ENCODE results near the gene TEP1. TPM values are rescaled to one million over a fixed set of nuclear protein-coding genes. Genes with fewer than 3 reads are reported as not detected.

The TEP1 gene
- polyA plus RNA-seq, 3 donors: 2.3 to 78.9 (median 7.1) TPM

DNA sequence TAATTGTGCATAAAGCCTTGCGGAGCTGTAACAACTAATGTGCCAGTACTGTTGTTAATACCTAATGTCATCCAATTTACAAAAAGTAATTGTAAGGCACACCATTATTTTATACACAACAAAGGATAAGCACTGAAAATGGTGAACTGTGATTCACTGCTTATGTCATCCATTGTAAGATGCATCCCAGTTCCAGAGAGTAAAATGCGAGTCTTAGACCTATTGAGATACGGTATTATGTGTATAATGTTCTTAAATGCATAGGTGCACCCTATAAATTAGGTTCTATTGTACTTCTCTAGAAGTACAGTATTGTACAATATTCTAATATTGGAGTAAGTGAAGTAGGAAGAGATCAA, 69.5 kb downstream of the TEP1 start:
- TF ChIP-seq, protein P1, sequence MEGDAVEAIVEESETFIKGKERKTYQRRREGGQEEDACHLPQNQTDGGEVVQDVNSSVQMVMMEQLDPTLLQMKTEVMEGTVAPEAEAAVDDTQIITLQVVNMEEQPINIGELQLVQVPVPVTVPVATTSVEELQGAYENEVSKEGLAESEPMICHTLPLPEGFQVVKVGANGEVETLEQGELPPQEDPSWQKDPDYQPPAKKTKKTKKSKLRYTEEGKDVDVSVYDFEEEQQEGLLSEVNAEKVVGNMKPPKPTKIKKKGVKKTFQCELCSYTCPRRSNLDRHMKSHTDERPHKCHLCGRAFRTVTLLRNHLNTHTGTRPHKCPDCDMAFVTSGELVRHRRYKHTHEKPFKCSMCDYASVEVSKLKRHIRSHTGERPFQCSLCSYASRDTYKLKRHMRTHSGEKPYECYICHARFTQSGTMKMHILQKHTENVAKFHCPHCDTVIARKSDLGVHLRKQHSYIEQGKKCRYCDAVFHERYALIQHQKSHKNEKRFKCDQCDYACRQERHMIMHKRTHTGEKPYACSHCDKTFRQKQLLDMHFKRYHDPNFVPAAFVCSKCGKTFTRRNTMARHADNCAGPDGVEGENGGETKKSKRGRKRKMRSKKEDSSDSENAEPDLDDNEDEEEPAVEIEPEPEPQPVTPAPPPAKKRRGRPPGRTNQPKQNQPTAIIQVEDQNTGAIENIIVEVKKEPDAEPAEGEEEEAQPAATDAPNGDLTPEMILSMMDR (IDR thresholded peaks at IDR 0.05): no peak

DNA sequence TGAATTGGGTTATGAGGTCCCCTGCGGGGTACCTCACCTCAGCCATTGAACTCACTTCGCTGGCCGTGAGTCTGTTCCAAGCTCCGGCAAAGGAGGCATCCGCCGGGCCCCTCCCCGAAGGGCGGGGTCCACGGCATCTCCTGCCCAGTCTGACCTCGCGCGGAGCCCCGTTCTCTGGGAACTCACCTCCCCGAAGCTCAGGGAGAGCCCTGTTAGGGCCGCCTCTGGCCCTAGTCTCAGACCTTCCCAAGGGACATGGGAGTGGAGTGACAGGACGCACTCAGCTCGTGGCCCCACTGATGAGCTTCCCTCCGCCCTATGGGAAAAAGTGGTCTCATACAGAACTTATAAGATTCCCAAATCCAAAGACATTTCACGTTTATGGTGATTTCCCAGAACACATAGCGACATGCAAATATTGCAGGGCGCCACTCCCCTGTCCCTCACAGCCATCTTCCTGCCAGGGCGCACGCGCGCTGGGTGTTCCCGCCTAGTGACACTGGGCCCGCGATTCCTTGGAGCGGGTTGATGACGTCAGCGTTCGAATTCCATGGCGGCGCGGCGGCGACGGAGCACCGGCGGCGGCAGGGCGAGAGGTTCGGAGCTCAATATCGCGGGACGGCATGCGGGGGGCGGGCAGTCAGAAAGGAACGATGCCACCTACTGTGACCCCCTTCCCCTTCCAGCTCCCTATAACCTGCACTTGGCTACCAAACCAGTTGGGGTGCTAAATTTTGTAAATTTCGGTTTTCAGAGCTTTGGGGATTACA, 70.0 kb downstream of the TEP1 start, which contains the start of gene PARP2:
Gene PARP2, plus strand, starts transcription at position 544 of the 770 bp plus-strand sequence. Its CDS starts 7 bp downstream, at position 551.
- H3K9ac ChIP-seq (ENCODE audit: insufficient read depth, low read length, poor library complexity, severe bottlenecking): peak within 1 kb of the TSS; percentile 78
- peak within 1 kb of the TSS; percentile 76 for H3K4me2 ChIP-seq (replicated peaks; ENCODE audit: extremely low read depth, low read length, poor library complexity, severe bottlenecking)
- H3K27me3 ChIP-seq (ENCODE audit: control insufficient read depth in 2 of 2, insufficient read depth in 2 of 2, low read length in 2 of 2): no peaks in the 10 kb centered on the region
- Mint-ChIP-seq H3K9me3 (no peaks in the 10 kb centered on the region), H3K27ac (peak within 1 kb of the TSS; percentile 93 to 98 (median 96)), H3K4me1 (peaks cover 9% of the 10 kb centered on the region), H3K4me3 (peak within 1 kb of the TSS; percentile 95 to 96), H3K27me3 (ENCODE audit: low read depth in 3 of 3) (peaks cover 0 to 6% (median 3%) of the 10 kb centered on the region in 3 donors), H3K36me3 (peaks cover 7 to 16% of the 10 kb centered on the region in 2 donors)
- TF ChIP-seq, protein P1 (IDR thresholded peaks at IDR 0.05): no peak
- H4K20me1 ChIP-seq (ENCODE audit: insufficient read depth, low read length): no peaks in the 10 kb centered on the region
- peak within 1 kb of the TSS; percentile 71 to 89 (median 80) for H3K4me3 ChIP-seq (replicated peaks in 1 of 3; ENCODE audit: low read depth in 2 of 3, low read length in 3 of 3)
- peak within 1 kb of the TSS; percentile 83 to 93 for H3K27ac ChIP-seq (ENCODE audit: low read depth in 1 of 2, low read length in 2 of 2)
- intact Hi-C loops (cut with micrococcal nuclease): loop anchor here (2.0 to 10.0 kb wide), 4 partner anchors 14 to 339 kb away; partner anchors contain the start of genes APEX1 (in 2 of the 2), OSGEP (in 2 of the 2) and RNASE4 (in 1 of the 2)
- H3K79me2 ChIP-seq (ENCODE audit: insufficient read depth, low read length): peaks cover 12% of the 10 kb centered on the region
- H3K36me3 ChIP-seq (replicated peaks in 1 of 2; ENCODE audit: control insufficient read depth in 1 of 2, insufficient read depth in 2 of 2, low read length in 2 of 2): peaks cover 2 to 14% of the 10 kb centered on the region in 2 donors
- DNase-seq: peak; percentile 97 to 99 (median 98)
- H2AFZ ChIP-seq (ENCODE audit: insufficient read depth, low read depth, low read length, poor library complexity, severe bottlenecking): peak within 1 kb of the TSS; percentile 95
- no peaks in the 10 kb centered on the region for H3K9me3 ChIP-seq (replicated peaks in 1 of 2; ENCODE audit: control insufficient read depth in 1 of 2, insufficient read depth in 1 of 2, low read length in 2 of 2)
- WGBS (ENCODE audit: insufficient coverage): under 1% methylated on average over 43 of the region's 50 CpGs
- H3K4me1 ChIP-seq (ENCODE audit: control insufficient read depth in 1 of 2, insufficient read depth in 2 of 2, low read length in 2 of 2): peaks cover 11 to 14% of the 10 kb centered on the region in 2 donors

More for the DNA sequence above, 69.5 kb downstream of the TEP1 start:
- H3K9me3 ChIP-seq (replicated peaks in 1 of 2; ENCODE audit: control insufficient read depth in 1 of 2, insufficient read depth in 1 of 2, low read length in 2 of 2): no peaks in the 10 kb centered on the region
- peak overlapping the region; percentile 95 for H2AFZ ChIP-seq (ENCODE audit: insufficient read depth, low read depth, low read length, poor library complexity, severe bottlenecking)
- peaks cover 7 to 21% of the 10 kb centered on the region in 2 donors for H3K36me3 Mint-ChIP-seq
- peak overlapping the region; percentile 83 to 93 for H3K27ac ChIP-seq (ENCODE audit: low read depth in 1 of 2, low read length in 2 of 2)
- no peaks in the 10 kb centered on the region for H3K9me3 Mint-ChIP-seq
- H3K27ac Mint-ChIP-seq: peak overlapping the region; percentile 93 to 98 (median 96)
- H3K4me2 ChIP-seq (replicated peaks; ENCODE audit: extremely low read depth, low read length, poor library complexity, severe bottlenecking): peak overlapping the region; percentile 76
- no CpG with 5 or more reads among the region's 3 CpGs for WGBS (ENCODE audit: insufficient coverage)
- peaks cover 2 to 18% of the 10 kb centered on the region in 2 donors for H3K36me3 ChIP-seq (replicated peaks in 1 of 2; ENCODE audit: control insufficient read depth in 1 of 2, insufficient read depth in 2 of 2, low read length in 2 of 2)
- peaks cover 12% of the 10 kb centered on the region for H3K79me2 ChIP-seq (ENCODE audit: insufficient read depth, low read length)
- intact Hi-C loops (cut with micrococcal nuclease): loop anchor here (2.0 to 10.0 kb wide), 4 partner anchors 15 to 338 kb away; partner anchors contain the start of genes APEX1 (in 2 of the 2), OSGEP (in 2 of the 2) and RNASE4 (in 1 of the 2)
- peak overlapping the region; percentile 78 for H3K9ac ChIP-seq (ENCODE audit: insufficient read depth, low read length, poor library complexity, severe bottlenecking)
- H3K4me3 Mint-ChIP-seq: peak overlapping the region; percentile 95 to 96
- H3K4me1 Mint-ChIP-seq: peaks cover 9% of the 10 kb centered on the region
- H4K20me1 ChIP-seq (ENCODE audit: insufficient read depth, low read length): no peaks in the 10 kb centered on the region
- DNase-seq: peak in 2 of 3 donors; percentile 13 to 29
- no peaks in the 10 kb centered on the region for H3K27me3 ChIP-seq (ENCODE audit: control insufficient read depth in 2 of 2, insufficient read depth in 2 of 2, low read length in 2 of 2)
- peak overlapping the region; percentile 71 to 89 (median 80) for H3K4me3 ChIP-seq (replicated peaks in 1 of 3; ENCODE audit: low read depth in 2 of 3, low read length in 3 of 3)
- peaks cover 0 to 3% (median 2%) of the 10 kb centered on the region in 3 donors for H3K27me3 Mint-ChIP-seq (ENCODE audit: low read depth in 3 of 3)
- H3K4me1 ChIP-seq (ENCODE audit: control insufficient read depth in 1 of 2, insufficient read depth in 2 of 2, low read length in 2 of 2): peaks cover 11 to 14% of the 10 kb centered on the region in 2 donors

All from CD14-positive monocyte (primary cell).